Stimulated activated effector memory CD8-positive, alpha-beta T cell treated with anti-CD3 and anti-CD28 coated beads, Interleukin-12 subunit alpha, Interleukin-12 subunit beta, amount 100 ng/mL, for 72 hours (primary cell): ENCODE results near the gene IFNA13.
A peak's percentile ranks its signal among the peaks of the same experiment; 100 is the strongest.

Experiments
- ATAC-seq: fragments of 150-1000 bp; cut with Tn5 transposase; 2 replicates; pipeline ENCODE4 v1.10.0; 2021
- DNase-seq, 2 donors: peaks; one replicate each; pipeline ENCODE4 v3.0.0; 2021 to 2022; ENCODE audit warnings: low spot score in 2 of 2
- H3K27ac Mint-ChIP-seq: one replicate; pipeline ENCODE4 v1.8.0; 2022; ENCODE audit warnings: mild to moderate bottlenecking, mixed read lengths
- H3K36me3 Mint-ChIP-seq: one replicate; pipeline ENCODE4 v1.8.0; 2022; ENCODE audit warnings: mild to moderate bottlenecking, mixed read lengths
- H3K4me1 Mint-ChIP-seq: one replicate; pipeline ENCODE4 v1.8.0; 2022; ENCODE audit warnings: mixed read lengths
- H3K4me3 Mint-ChIP-seq: one replicate; pipeline ENCODE4 v1.8.0; 2022; ENCODE audit warnings: mild to moderate bottlenecking, mixed read lengths
- H3K9me3 Mint-ChIP-seq: one replicate; pipeline ENCODE4 v1.8.0; 2022; ENCODE audit warnings: mixed read lengths

The IFNA13 gene

GRCh38 chr9:21326526-21327139 lies 41.2 kb downstream of the IFNA13 start:
- DNase-seq: no peak
- Mint-ChIP-seq H3K4me3 (no peak overlapping the region), H3K36me3 (peaks cover 85% of the 10 kb centered on the region), H3K27ac (peak overlapping the region; percentile 8), H3K9me3 (no peaks in the 10 kb centered on the region), H3K4me1 (peaks cover 46% of the 10 kb centered on the region)
- peak; percentile 82 for ATAC-seq

- H3K9me3 Mint-ChIP-seq: no peaks in the 10 kb centered on the region
- no peak overlapping the region for H3K4me3 Mint-ChIP-seq
- ATAC-seq (no peak), DNase-seq (no peak)
- H3K27ac Mint-ChIP-seq: peak overlapping the region; percentile 43
- peaks cover 74% of the 10 kb centered on the region for H3K36me3 Mint-ChIP-seq
- H3K4me1 Mint-ChIP-seq: peaks cover 35% of the 10 kb centered on the region
Observed at GRCh38 chr9:21324047-21324446, 43.8 kb downstream of the IFNA13 start.

DNA sequence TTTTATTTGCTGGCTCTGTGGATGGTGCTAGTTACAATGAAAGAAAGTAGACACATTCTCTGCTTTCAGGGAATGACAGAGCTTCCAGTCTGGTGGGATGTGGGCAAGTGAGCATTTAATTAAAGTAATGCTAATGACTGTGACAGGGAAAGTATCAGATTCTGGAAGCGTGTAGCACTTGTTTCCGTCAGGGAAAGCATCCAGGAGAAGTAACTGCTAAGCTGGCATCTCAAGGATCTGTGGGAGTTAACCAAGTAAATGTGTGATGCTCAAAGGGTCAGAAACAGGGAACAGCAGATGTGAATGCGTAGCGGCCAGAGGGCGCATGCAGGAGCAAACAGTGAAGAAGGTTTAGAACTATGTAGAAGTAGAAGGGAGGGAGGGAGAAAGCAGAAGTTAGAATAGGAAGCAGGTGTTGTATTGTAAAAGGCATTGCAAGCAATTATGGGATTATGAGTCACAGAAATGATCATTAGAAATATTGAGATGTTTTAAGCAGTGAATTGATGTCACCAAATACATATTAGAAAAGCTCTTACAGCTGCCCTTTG lies 44.9 kb downstream of the IFNA13 start:
- no peak for ATAC-seq
- no peak overlapping the region for H3K27ac Mint-ChIP-seq
- peaks cover 64% of the 10 kb centered on the region for H3K36me3 Mint-ChIP-seq

DNA sequence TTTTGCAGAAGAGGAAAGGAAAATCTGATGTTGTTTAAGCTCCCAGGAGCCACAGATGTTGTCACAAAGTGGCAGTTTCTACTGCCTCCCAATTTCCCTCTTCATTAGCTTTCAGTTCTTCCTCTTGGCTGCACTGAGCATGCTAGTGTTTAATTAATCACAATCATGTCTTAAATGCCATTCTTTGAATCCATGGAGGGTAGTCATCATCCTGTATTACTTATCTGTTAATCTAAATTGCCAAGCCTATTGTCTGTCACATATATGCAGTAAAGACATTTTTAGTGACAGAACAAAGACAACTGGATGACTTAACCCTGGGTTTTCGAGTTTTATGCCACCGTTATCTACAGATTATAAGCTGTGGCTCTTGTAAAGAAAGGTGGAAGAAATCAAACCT lies 47.4 kb downstream of the IFNA13 start:
- H3K4me1 Mint-ChIP-seq: peaks cover 16% of the 10 kb centered on the region
- peaks cover 51% of the 10 kb centered on the region for H3K36me3 Mint-ChIP-seq
- ATAC-seq (no peak), DNase-seq (no peak)
- no peak overlapping the region for H3K27ac Mint-ChIP-seq
- no peak overlapping the region for H3K4me3 Mint-ChIP-seq
- H3K9me3 Mint-ChIP-seq: no peaks in the 10 kb centered on the region

More for the DNA sequence above, 44.9 kb downstream of the IFNA13 start:
- H3K9me3 Mint-ChIP-seq: no peaks in the 10 kb centered on the region
- H3K4me3 Mint-ChIP-seq: no peak overlapping the region
- H3K4me1 Mint-ChIP-seq: peaks cover 29% of the 10 kb centered on the region
- no peak for DNase-seq

- no peak overlapping the region for H3K27ac Mint-ChIP-seq
- DNase-seq (no peak), ATAC-seq (peak; percentile 50)
- H3K4me3 Mint-ChIP-seq: no peak overlapping the region
- H3K9me3 Mint-ChIP-seq: no peaks in the 10 kb centered on the region
- peaks cover 8% of the 10 kb centered on the region for H3K4me1 Mint-ChIP-seq
- peaks cover 30% of the 10 kb centered on the region for H3K36me3 Mint-ChIP-seq
Observed at GRCh38 chr9:21317956-21318923, 49.6 kb downstream of the IFNA13 start.
